Loucy (cell line): ENCODE results near the gene CDKL4.

Source experiments
- CTCF ChIP-seq: fragments of 200-600 bp; sonication (generic); conservative IDR thresholded peaks from 2 replicates; pipeline ENCODE4 v1.5.1; 2014; ENCODE audit warnings: mild to moderate bottlenecking, antibody characterized with exemption, low read length
- EZH2phosphoT487 ChIP-seq: fragments of 200-600 bp; IDR thresholded peaks from 2 replicates; pipeline ENCODE4 v1.6.1; 2018; ENCODE audit warnings: antibody characterized with exemption, mild to moderate bottlenecking, moderate library complexity, borderline replicate concordance

- no peak for TF ChIP-seq CTCF
- TF ChIP-seq EZH2phosphoT487: no peak
Measured at GRCh38 chr2:39241588-39241987, 2.2 kb downstream of the CDKL4 start.
